Gastrocnemius medialis (tissue), 4 donors: Measurements from ENCODE around the gene EPS8L1. TPM values are rescaled to one million over a fixed set of nuclear protein-coding genes. Genes with fewer than 3 reads are reported as not detected.

ENCODE experiments used
- ATAC-seq, 2 donors: fragments of 150-250 bp; one replicate each; pipeline ENCODE4 v1.9.1; 2016
- DNase-seq, 2 donors: peaks; one replicate each; pipeline ENCODE4 v3.0.0-alpha.2; 2019
- H3K27ac ChIP-seq, 4 donors: fragments of 200-600 bp; sonication (generic); 1 replicate in 1 of 4; 2 replicates in 3 of 4; pipeline ENCODE4 v1.5.1; 2016 to 2018; ENCODE audit warnings: mild to moderate bottlenecking in 2 of 4, moderate library complexity in 1 of 4
- H3K27me3 ChIP-seq, 3 donors: fragments of 200-600 bp; sonication (generic) in 2 of 3; 1 replicate in 1 of 3; 2 replicates in 2 of 3; pipeline versions ENCODE4 v1.5.1 to v1.6.0; 2016 to 2019; ENCODE audit warnings: mild to moderate bottlenecking in 1 of 3, moderate library complexity in 1 of 3
- H3K36me3 ChIP-seq, 2 donors: fragments of 200-600 bp; sonication (generic) in 1 of 2; one replicate each; pipeline ENCODE4 v1.5.1; 2017 to 2018
- H3K4me1 ChIP-seq, 2 donors: fragments of 200-600 bp; sonication (generic) in 1 of 2; one replicate each; pipeline ENCODE4 v1.5.1; 2016 to 2017; ENCODE audit warnings: mild to moderate bottlenecking in 2 of 2
- H3K4me3 ChIP-seq, 4 donors: fragments of 200-600 bp; sonication (generic) in 3 of 4; 1 replicate in 1 of 4; 2 replicates in 3 of 4; pipeline ENCODE4 v1.5.1; 2016 to 2019; ENCODE audit warnings: mild to moderate bottlenecking in 2 of 4
- H3K9me3 ChIP-seq, 3 donors: fragments of 200-600 bp; sonication (generic) in 2 of 3; 1 replicate in 1 of 3; 2 replicates in 2 of 3; pipeline ENCODE4 v1.5.1; 2016 to 2019
- CTCF ChIP-seq, 5 experiments: fragments of 450-650 bp in 3 of 5; fragments of 200-600 bp in 2 of 5; sonication (generic) in 2 of 5; IDR thresholded peaks in 4 of 5; conservative IDR thresholded peaks in 1 of 5; 1 replicate in 4 of 5; 2 replicates in 1 of 5; pipeline ENCODE4 v1.5.1; 2016 to 2019; ENCODE audit warnings: antibody characterized with exemption in 5 of 5, mild to moderate bottlenecking in 3 of 5, moderate library complexity in 3 of 5
- POLR2A ChIP-seq, 2 donors: fragments of 450-650 bp; IDR thresholded peaks; one replicate each; pipeline ENCODE4 v1.6.1; 2017; ENCODE audit warnings: antibody characterized with exemption in 2 of 2, mild to moderate bottlenecking in 2 of 2, moderate library complexity in 2 of 2
- in situ Hi-C, 4 donors: fragments of 200-750 bp; cut with MboI; loops; one replicate each; pipeline versions ENCODE4 v1.15.0 to v1.8.0; 2017; ENCODE audit warnings: low sequenced_read_pairs in 4 of 4
- intact Hi-C: fragments of 100-400 bp; cut with DNase I; formaldehyde crosslinking; loops from one replicate; pipeline ENCODE4 v1.15.1; 2023; ENCODE audit warnings: low total_unique reads
- total RNA-seq, 4 donors: library from RNA; depleted of rRNA; stranded (reverse); fragments of >200 nt; gene quantifications; one replicate each; pipeline versions ENCODE4 v1.1.0 to v1.2.3, GENCODE V29; 2016

The EPS8L1 gene
- total RNA-seq, 4 donors from 2014 or later: 0.25 to 2.4 (median 1.3) TPM

DNA sequence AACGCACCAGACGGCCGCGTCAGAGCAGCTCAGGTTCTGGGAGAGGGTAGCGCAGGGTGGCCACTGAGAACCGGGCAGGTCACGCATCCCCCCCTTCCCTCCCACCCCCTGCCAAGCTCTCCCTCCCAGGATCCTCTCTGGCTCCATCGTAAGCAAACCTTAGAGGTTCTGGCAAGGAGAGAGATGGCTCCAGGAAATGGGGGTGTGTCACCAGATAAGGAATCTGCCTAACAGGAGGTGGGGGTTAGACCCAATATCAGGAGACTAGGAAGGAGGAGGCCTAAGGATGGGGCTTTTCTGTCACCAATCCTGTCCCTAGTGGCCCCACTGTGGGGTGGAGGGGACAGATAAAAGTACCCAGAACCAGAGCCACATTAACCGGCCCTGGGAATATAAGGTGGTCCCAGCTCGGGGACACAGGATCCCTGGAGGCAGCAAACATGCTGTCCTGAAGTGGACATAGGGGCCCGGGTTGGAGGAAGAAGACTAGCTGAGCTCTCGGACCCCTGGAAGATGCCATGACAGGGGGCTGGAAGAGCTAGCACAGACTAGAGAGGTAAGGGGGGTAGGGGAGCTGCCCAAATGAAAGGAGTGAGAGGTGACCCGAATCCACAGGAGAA lies 39.9 kb downstream of the EPS8L1 start:
- H3K4me3 ChIP-seq: peak overlapping the region; percentile 79 to 90 (median 85)
- intact Hi-C loops (loop anchor here (2.0 to 10.0 kb wide), 3 partner anchors 27 to 527 kb away; partner anchors contain the start of genes RPL28, TMEM238, ZNF580 and ZNF581), in situ Hi-C loops (loop anchor here in 1 of 4 donors (25.0 kb wide), 1 partner anchor 1003 kb away; the partner anchor contains the start of genes NDUFA3, OSCAR, PRPF31 and TFPT)
- DNase-seq: no peak
- H3K36me3 ChIP-seq: peaks cover 0 to 4% of the 10 kb centered on the region in 2 donors
- peak overlapping the region; percentile 74 to 88 (median 84) for H3K27ac ChIP-seq
- H3K4me1 ChIP-seq: peaks cover 35 to 49% of the 10 kb centered on the region in 2 donors
- no peaks in the 10 kb centered on the region for H3K27me3 ChIP-seq
- ATAC-seq: no peak
- no peak for TF ChIP-seq POLR2A (IDR thresholded peaks at IDR 0.05)
- no peak for TF ChIP-seq CTCF (IDR thresholded peaks at IDR 0.05 in 4 of 5, conservative IDR thresholded peaks at IDR 0.05 in 1 of 5)
- H3K9me3 ChIP-seq: no peaks in the 10 kb centered on the region

- peak; percentile 58 to 61 for DNase-seq
- peaks cover 35 to 49% of the 10 kb centered on the region in 2 donors for H3K4me1 ChIP-seq
- no peaks in the 10 kb centered on the region for H3K9me3 ChIP-seq
- ATAC-seq: no peak
- no peaks in the 10 kb centered on the region for H3K27me3 ChIP-seq
- in situ Hi-C loops: loop anchor here in 1 of 4 donors (25.0 kb wide), 1 partner anchor 1004 kb away; the partner anchor contains the start of genes NDUFA3, OSCAR, PRPF31 and TFPT
- intact Hi-C loops: loop anchor here (2.0 to 10.0 kb wide), 3 partner anchors 28 to 526 kb away; partner anchors contain the start of genes RPL28, TMEM238, ZNF580 and ZNF581
- peaks cover 0 to 4% of the 10 kb centered on the region in 2 donors for H3K36me3 ChIP-seq
- H3K4me3 ChIP-seq: peak overlapping the region; percentile 79 to 90 (median 85)
- peak overlapping the region; percentile 74 to 88 (median 84) for H3K27ac ChIP-seq
- TF ChIP-seq CTCF (IDR thresholded peaks at IDR 0.05 in 4 of 5, conservative IDR thresholded peaks at IDR 0.05 in 1 of 5): no peak
- peak in 1 of 2 donors; percentile 18 for TF ChIP-seq POLR2A (IDR thresholded peaks at IDR 0.05)
Observed at GRCh38 chr19:55116232-55116858, 40.7 kb downstream of the EPS8L1 start.

- H3K4me3 ChIP-seq: peak within 1 kb of the TSS; percentile 80 to 90 (median 85)
- peak within 1 kb of the TSS; percentile 74 to 88 (median 86) for H3K27ac ChIP-seq
- DNase-seq (no peak), ATAC-seq (peak; percentile 3 to 11)
- TF ChIP-seq POLR2A (IDR thresholded peaks at IDR 0.05): peak; percentile 55 to 67
- no peak for TF ChIP-seq CTCF (IDR thresholded peaks at IDR 0.05 in 4 of 5, conservative IDR thresholded peaks at IDR 0.05 in 1 of 5)
- peaks cover 35 to 49% of the 10 kb centered on the region in 2 donors for H3K4me1 ChIP-seq
- intact Hi-C loops: loop anchor here (1.0 to 10.0 kb wide), 6 partner anchors 28 to 558 kb away; partner anchors contain the start of genes EPN1, FIZ1, PPP6R1 and RPL28
- H3K36me3 ChIP-seq: peaks cover 0 to 4% of the 10 kb centered on the region in 2 donors
- no peaks in the 10 kb centered on the region for H3K9me3 ChIP-seq
- no peaks in the 10 kb centered on the region for H3K27me3 ChIP-seq
- in situ Hi-C loops: loop anchor here in 1 of 4 donors (25.0 kb wide), 1 partner anchor 1005 kb away; the partner anchor contains the start of genes NDUFA3, OSCAR, PRPF31 and TFPT
Observed at GRCh38 chr19:55116859-55117662, 41.4 kb downstream of the EPS8L1 start, which contains the start of gene PPP1R12C. Gene PPP1R12C, minus strand, starts transcription at chr19:55117637. Its CDS starts 94 bp downstream, at chr19:55117543.
